ENCODE data around the gene AKR1E2. TPM values are rescaled to one million over a fixed set of nuclear protein-coding genes. Genes with fewer than 3 reads are reported as not detected.

Gene AKR1E2
- 17.0 and 24.5 TPM in 2 replicates for total RNA-seq (2014; rRNA removed; shearing (Covaris generic))

DNA sequence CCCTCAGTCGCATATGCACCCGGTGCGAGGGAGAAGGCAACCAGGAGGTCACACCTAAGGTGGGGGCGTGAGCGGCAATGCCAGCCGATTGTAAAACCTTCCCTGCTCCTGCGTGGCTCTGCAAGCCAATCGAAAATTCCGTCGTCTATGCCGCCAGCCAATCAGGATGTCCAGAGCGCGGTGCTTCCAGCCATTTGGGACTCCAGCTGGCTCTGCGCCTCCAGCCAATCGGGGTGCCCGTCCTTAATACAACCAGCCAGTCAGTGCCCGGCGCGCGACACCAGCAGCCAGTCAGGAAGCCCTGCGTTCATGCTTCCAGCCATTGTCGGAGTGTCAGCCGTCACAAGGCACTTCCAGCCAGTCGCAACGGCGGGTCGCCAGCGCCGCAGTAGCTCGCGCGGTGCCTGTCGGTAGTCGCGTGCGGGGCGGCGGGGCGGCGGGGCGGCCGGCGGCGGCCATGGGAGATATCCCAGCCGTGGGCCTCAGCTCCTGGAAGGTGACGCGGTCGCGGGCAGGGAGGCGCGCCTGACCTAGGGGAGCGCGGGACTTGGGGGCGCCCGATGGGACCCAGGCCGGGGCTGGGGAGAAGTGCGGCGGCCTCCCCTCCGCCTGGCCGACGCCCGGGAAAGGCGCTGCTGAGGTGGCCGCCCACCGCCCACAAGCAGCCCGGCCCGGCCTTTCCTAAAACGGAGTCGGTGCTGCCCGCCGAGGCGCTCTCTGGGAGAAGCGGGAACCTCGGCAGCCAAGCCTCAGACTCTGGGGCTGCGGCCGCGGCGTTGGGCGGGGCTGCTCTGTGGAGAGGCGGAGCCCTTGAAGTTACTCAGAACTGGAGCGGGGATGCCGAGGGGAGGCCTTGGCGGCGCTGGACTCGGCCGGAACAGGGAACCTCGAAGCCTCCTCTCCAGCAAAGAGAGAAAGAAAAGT is at the start of gene AKR1E2:
TSS of gene AKR1E2 (plus strand) at position 340 of the 924 bp plus-strand sequence. CDS start at position 458, 118 bp downstream.
- Histone ChIP-seq H3K27ac (peak within 1 kb of the TSS; percentile 96), H3K4me1 (replicated peaks) (peaks cover 21% of the 10 kb centered on the region), H3K9me3 (replicated peaks) (peaks cover 9% of the 10 kb centered on the region), H3K4me3 (peak within 1 kb of the TSS; percentile 78), H3K36me3 (peaks cover 13% of the 10 kb centered on the region), H3K27me3 (replicated peaks) (no peaks in the 10 kb centered on the region)
- peak; percentile 89 to 97 for DNase-seq (ENCODE audit: low read depth in 1 of 2, low spot score in 2 of 2)

DNA sequence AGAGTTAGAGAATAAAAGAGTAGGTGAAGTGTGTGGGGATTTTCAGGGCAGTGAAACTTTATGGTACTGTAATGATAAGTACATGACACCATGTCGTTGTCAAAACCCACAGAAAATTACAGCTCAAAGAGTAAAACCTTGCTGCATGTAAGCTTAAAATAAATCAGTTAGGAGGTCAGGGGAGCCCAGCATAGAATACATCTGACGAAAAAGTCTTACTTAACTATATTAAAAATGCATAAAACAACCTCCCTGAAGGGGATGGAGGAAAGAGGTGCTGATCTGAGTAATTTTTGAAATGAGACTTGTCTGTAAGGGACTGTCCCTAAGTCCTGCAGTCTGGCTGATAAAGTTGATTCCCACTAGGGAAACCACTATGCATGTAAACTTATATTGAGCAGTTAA is 49.8 kb upstream of the AKR1E2 start:
- no peak overlapping the region for H3K4me3 ChIP-seq
- H3K4me1 ChIP-seq (replicated peaks) = peaks cover 58% of the 10 kb centered on the region
- no peak overlapping the region for H3K27ac ChIP-seq

DNA sequence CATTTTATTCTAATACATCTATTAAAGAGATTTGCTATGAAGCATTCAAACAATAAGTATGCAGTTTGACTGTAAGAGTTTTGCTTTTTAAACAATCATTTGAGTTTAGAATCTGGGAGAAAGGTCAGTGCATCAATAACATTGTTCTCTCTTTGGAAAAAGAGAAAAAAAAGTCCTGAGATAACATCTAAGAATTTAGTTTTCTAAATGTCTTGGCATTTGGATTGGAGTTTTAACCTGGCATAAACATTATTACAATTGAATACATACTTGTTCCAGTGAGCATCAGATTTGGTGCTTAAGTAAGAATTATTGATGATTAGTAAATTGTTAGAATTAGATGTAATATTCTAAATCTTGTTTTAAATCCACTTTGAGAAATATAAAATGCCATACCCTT is 47.2 kb upstream of the AKR1E2 start:
- no peak overlapping the region for H3K4me3 ChIP-seq
- H3K36me3 ChIP-seq = no peaks in the 10 kb centered on the region
- H3K27ac ChIP-seq = no peak overlapping the region
- H3K4me1 ChIP-seq (replicated peaks) = peaks cover 42% of the 10 kb centered on the region
- H3K27me3 ChIP-seq (replicated peaks) = no peaks in the 10 kb centered on the region
- DNase-seq (ENCODE audit: low read depth in 1 of 2, low spot score in 2 of 2) = no peak
- H3K9me3 ChIP-seq (replicated peaks) = no peaks in the 10 kb centered on the region

More for the DNA sequence above, 49.8 kb upstream of the AKR1E2 start:
- H3K36me3 ChIP-seq = no peaks in the 10 kb centered on the region
- DNase-seq (ENCODE audit: low read depth in 1 of 2, low spot score in 2 of 2) = no peak
- H3K27me3 ChIP-seq (replicated peaks) = no peaks in the 10 kb centered on the region
- H3K9me3 ChIP-seq (replicated peaks) = no peaks in the 10 kb centered on the region

- Histone ChIP-seq H3K4me3 (no peak overlapping the region), H3K36me3 (no peaks in the 10 kb centered on the region), H3K4me1 (replicated peaks) (peaks cover 42% of the 10 kb centered on the region), H3K27me3 (replicated peaks) (no peaks in the 10 kb centered on the region), H3K27ac (peak overlapping the region; percentile 56), H3K9me3 (replicated peaks) (no peaks in the 10 kb centered on the region)
- DNase-seq (ENCODE audit: low read depth in 1 of 2, low spot score in 2 of 2) = no peak
Observed at GRCh38 chr10:4780091-4780490, 45.9 kb upstream of the AKR1E2 start.

DNA sequence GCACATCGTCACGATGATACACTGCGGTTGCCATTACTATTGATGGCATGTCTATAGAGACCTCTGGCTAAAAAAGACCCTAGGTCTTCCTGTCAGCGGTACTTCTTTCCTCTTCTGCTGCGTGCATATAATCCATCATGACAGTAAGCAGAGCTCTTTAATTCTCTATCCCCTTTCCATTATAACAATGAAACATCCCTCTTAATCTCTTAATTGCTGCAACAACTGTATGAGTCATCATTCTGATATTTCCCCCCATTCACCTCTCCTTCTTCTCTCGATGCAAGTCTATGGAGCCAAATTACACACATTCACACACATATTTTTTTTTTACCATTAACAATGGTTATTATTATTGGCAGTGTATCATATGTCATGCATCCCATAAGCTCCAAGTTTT is 45.2 kb upstream of the AKR1E2 start:
- peak overlapping the region; percentile 56 for H3K27ac ChIP-seq
- no peaks in the 10 kb centered on the region for H3K9me3 ChIP-seq (replicated peaks)
- no peaks in the 10 kb centered on the region for H3K36me3 ChIP-seq
- no peaks in the 10 kb centered on the region for H3K27me3 ChIP-seq (replicated peaks)
- peaks cover 36% of the 10 kb centered on the region for H3K4me1 ChIP-seq (replicated peaks)
- peak in 1 of 2 experiments; percentile 76 for DNase-seq (ENCODE audit: low read depth in 1 of 2, low spot score in 2 of 2)
- H3K4me3 ChIP-seq = no peak overlapping the region

DNA sequence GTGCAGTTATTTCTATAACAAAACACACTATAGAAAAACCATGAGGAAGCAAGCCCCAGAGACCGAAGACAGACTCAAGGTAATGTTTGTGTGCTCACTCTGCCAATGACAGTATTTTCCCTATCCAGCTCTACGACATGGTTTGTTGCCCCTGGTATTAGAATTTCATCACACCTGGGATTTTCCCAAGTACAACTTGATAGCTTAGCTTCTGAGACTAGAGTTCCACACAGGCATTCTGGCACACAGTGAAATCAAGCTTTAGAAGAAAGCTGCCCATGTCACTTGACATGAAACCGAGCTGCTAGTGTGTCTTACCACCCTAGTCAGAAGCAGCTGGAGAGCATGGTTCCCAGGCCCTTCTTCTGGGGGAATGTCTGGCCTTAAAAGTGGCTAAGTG is 44.1 kb upstream of the AKR1E2 start:
- no peaks in the 10 kb centered on the region for H3K27me3 ChIP-seq (replicated peaks)
- no peaks in the 10 kb centered on the region for H3K9me3 ChIP-seq (replicated peaks)
- H3K4me1 ChIP-seq (replicated peaks) = peaks cover 29% of the 10 kb centered on the region
- H3K36me3 ChIP-seq = no peaks in the 10 kb centered on the region
- DNase-seq (ENCODE audit: low read depth in 1 of 2, low spot score in 2 of 2) = no peak
- H3K27ac ChIP-seq = no peak overlapping the region
- H3K4me3 ChIP-seq = no peak overlapping the region

GRCh38 chr10:4784667-4785333 is 41.2 kb upstream of the AKR1E2 start:
- no peak overlapping the region for H3K4me3 ChIP-seq

GRCh38 chr10:4786043-4786839 is 39.8 kb upstream of the AKR1E2 start:
- peaks cover 4% of the 10 kb centered on the region for H3K4me1 ChIP-seq (replicated peaks)
- no peak overlapping the region for H3K4me3 ChIP-seq
- DNase-seq (ENCODE audit: low read depth in 1 of 2, low spot score in 2 of 2) = no peak
- no peak overlapping the region for H3K27ac ChIP-seq
- H3K36me3 ChIP-seq = no peaks in the 10 kb centered on the region
- H3K9me3 ChIP-seq (replicated peaks) = no peaks in the 10 kb centered on the region
- no peaks in the 10 kb centered on the region for H3K27me3 ChIP-seq (replicated peaks)

More at GRCh38 chr10:4784667-4785333, 41.2 kb upstream of the AKR1E2 start:
- Histone ChIP-seq H3K9me3 (replicated peaks) (no peaks in the 10 kb centered on the region), H3K36me3 (no peaks in the 10 kb centered on the region), H3K27ac (no peak overlapping the region), H3K4me1 (replicated peaks) (peaks cover 18% of the 10 kb centered on the region), H3K27me3 (replicated peaks) (no peaks in the 10 kb centered on the region)
- no peak for DNase-seq (ENCODE audit: low read depth in 1 of 2, low spot score in 2 of 2)

DNA sequence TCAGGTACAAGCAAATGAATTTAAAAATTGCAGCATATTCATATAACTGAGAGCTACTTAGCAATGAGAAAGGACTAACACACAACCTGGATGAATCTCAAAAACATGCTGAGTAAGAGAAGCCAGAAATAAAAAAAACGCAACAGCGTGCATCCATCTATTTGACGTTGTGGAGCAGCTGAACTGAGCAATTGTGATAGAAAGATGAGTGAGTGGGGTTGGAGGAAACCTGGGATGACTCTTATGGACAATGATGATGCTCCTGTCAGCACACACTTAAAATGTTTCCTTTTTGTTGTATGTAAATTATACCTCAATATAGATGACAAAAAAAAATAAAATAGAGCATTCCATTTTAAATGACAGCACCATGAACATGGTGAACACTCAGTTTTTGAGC is 36.0 kb upstream of the AKR1E2 start:
- no peaks in the 10 kb centered on the region for H3K27me3 ChIP-seq (replicated peaks)
- no peak overlapping the region for H3K27ac ChIP-seq
- DNase-seq (ENCODE audit: low read depth in 1 of 2, low spot score in 2 of 2) = no peak
- no peaks in the 10 kb centered on the region for H3K4me1 ChIP-seq (replicated peaks)
- no peaks in the 10 kb centered on the region for H3K9me3 ChIP-seq (replicated peaks)
- H3K36me3 ChIP-seq = no peaks in the 10 kb centered on the region
- no peak overlapping the region for H3K4me3 ChIP-seq

DNA sequence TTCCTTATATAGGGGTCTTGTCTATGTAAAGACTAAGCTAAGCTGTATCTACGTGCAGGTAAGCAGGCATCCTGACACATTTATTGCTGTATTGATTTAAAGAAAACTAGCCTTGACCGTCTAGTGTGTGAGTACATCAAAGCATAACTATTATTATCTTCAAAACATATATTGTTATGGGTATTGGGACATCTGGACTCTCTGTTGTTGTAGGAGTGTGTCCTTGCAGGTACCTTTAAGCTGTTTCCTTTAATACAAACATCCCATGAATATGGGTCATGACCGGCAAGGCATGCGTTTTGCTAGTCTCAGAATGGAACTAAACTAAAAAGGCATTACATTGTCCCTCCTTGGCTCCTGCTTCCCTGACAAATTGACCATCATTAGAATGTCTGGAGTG is 35.1 kb upstream of the AKR1E2 start:
- Histone ChIP-seq H3K4me3 (no peak overlapping the region), H3K27ac (no peak overlapping the region), H3K36me3 (no peaks in the 10 kb centered on the region), H3K9me3 (replicated peaks) (no peaks in the 10 kb centered on the region), H3K4me1 (replicated peaks) (no peaks in the 10 kb centered on the region), H3K27me3 (replicated peaks) (no peaks in the 10 kb centered on the region)
- no peak for DNase-seq (ENCODE audit: low read depth in 1 of 2, low spot score in 2 of 2)

DNA sequence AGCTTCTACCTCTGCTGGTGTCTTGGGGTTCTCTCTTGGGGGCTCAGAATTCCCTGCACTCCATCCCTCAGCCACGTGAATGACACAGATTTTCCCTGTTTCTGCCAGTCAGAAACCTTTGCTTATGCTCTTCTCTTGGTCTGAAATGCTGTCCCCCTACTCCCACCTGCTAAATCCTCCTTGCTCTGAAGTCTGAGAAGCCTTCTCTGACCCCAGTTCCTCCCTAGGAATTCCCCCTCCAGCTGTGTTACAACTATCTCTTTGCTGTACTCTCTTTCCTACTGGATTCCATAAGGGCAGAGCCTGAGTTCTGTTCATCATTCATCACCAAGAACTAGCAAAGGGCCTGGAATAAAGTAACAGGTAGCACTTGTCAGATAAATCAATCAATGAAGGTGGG is 33.6 kb upstream of the AKR1E2 start:
- Histone ChIP-seq H3K4me3 (no peak overlapping the region), H3K36me3 (no peaks in the 10 kb centered on the region), H3K4me1 (replicated peaks) (no peaks in the 10 kb centered on the region), H3K27ac (no peak overlapping the region), H3K27me3 (replicated peaks) (no peaks in the 10 kb centered on the region), H3K9me3 (replicated peaks) (no peaks in the 10 kb centered on the region)
- DNase-seq (ENCODE audit: low read depth in 1 of 2, low spot score in 2 of 2) = no peak

DNA sequence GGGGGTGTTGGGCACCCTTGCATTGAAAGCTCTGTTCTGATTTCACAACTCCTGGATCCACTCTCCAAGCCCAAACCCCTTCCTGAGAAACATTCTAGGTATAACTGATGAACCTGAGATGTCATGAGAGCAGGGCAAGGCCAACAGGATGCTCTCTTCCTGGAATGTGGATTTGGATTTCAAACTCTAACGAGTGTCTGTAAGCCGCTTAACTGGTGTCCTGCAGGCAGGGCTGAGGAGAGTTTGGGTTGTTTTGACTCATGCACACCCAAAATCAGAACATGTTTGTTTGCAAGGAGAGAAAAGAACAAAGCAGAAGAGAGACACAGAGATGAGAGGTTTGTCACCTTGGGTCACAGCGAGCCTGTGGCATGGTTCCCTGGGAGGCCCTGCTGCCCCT is 24.6 kb upstream of the AKR1E2 start:
- H3K4me3 ChIP-seq = no peak overlapping the region
- no peaks in the 10 kb centered on the region for H3K9me3 ChIP-seq (replicated peaks)
- no peak for DNase-seq (ENCODE audit: low read depth in 1 of 2, low spot score in 2 of 2)
- no peaks in the 10 kb centered on the region for H3K27me3 ChIP-seq (replicated peaks)
- H3K4me1 ChIP-seq (replicated peaks) = peaks cover 14% of the 10 kb centered on the region
- H3K36me3 ChIP-seq = no peaks in the 10 kb centered on the region
- no peak overlapping the region for H3K27ac ChIP-seq

- Histone ChIP-seq H3K9me3 (replicated peaks) (no peaks in the 10 kb centered on the region), H3K27me3 (replicated peaks) (no peaks in the 10 kb centered on the region), H3K4me3 (no peak overlapping the region), H3K27ac (no peak overlapping the region), H3K4me1 (replicated peaks) (peaks cover 22% of the 10 kb centered on the region), H3K36me3 (no peaks in the 10 kb centered on the region)
- DNase-seq (ENCODE audit: low read depth in 1 of 2, low spot score in 2 of 2) = no peak
Observed at GRCh38 chr10:4802711-4803487, 23.1 kb upstream of the AKR1E2 start.
